ENCODE data around the gene CCL20.

Gene CCL20

GRCh38 chr2:227861011-227861410, 47.4 kb downstream of the CCL20 start:
- no peak overlapping the region for H2AK5ac ChIP-seq (ENCODE audit: low read length)
- no peak overlapping the region for H3K9ac ChIP-seq (ENCODE audit: low read length)
- peaks cover 5% of the 10 kb centered on the region for H3K79me1 ChIP-seq (ENCODE audit: low read length)
- H3K4me1 ChIP-seq (ENCODE audit: control insufficient read depth in 1 of 2, insufficient read depth in 2 of 2, low read length in 2 of 2), result peaks cover 10 to 11% of the 10 kb centered on the region in 2 experiments
- no peak overlapping the region for H4K8ac ChIP-seq (ENCODE audit: low read depth, low read length)
- H3K4ac ChIP-seq (ENCODE audit: low read depth, low read length), result no peak overlapping the region
- no peak overlapping the region for H3K14ac ChIP-seq (ENCODE audit: low read length)
- no peaks in the 10 kb centered on the region for H3K9me3 ChIP-seq (ENCODE audit: insufficient read depth, low read depth, low read length)
- H3K4me3 ChIP-seq (ENCODE audit: low read depth, low read length), result no peak overlapping the region
- no peaks in the 10 kb centered on the region for H3K79me2 ChIP-seq (ENCODE audit: control insufficient read depth, insufficient read depth, low read length, poor library complexity)
- H2AFZ ChIP-seq (ENCODE audit: insufficient read depth, low read length, poor library complexity), result no peak overlapping the region
- H2BK120ac ChIP-seq (ENCODE audit: insufficient read depth, low read length, poor library complexity), result no peak overlapping the region
- no peak for DNase-seq
- no peak overlapping the region for H4K91ac ChIP-seq (ENCODE audit: low read depth, low read length)
- H2BK12ac ChIP-seq (ENCODE audit: low read length), result no peak overlapping the region
- no peak overlapping the region for H4K12ac ChIP-seq (ENCODE audit: low read depth, low read length)
- no peak overlapping the region for H3K27ac ChIP-seq (ENCODE audit: low read depth, low read length)
- no peak overlapping the region for H3K4me2 ChIP-seq (ENCODE audit: low read length)
- no peaks in the 10 kb centered on the region for H3K27me3 ChIP-seq (ENCODE audit: insufficient read depth, low read length)
- no peak overlapping the region for H3K18ac ChIP-seq (ENCODE audit: low read length)
- H3K36me3 ChIP-seq (ENCODE audit: control insufficient read depth in 1 of 2, insufficient read depth in 2 of 2, low read length in 2 of 2), result no peaks in the 10 kb centered on the region
- H2BK5ac ChIP-seq (ENCODE audit: low read depth, low read length, poor library complexity), result no peak overlapping the region
- no CpG with 5 or more reads among the region's 2 CpGs for whole genome bisulfite sequencing (ENCODE audit: extremely low coverage, insufficient coverage, insufficient read length)
- no peak overlapping the region for H3K23ac ChIP-seq (ENCODE audit: low read length)

GRCh38 chr2:227862227-227862740, 48.6 kb downstream of the CCL20 start:
- WGBS (ENCODE audit: extremely low coverage, insufficient coverage, insufficient read length), result no CpG with 5 or more reads among the region's 8 CpGs

GRCh38 chr2:227862741-227863588, 49.3 kb downstream of the CCL20 start:
- no CpG with 5 or more reads among the region's 7 CpGs for WGBS (ENCODE audit: extremely low coverage, insufficient coverage, insufficient read length)
- H3K9ac ChIP-seq (ENCODE audit: low read length), result no peak overlapping the region

More at GRCh38 chr2:227862227-227862740, 48.6 kb downstream of the CCL20 start:
- no peak overlapping the region for H3K4me2 ChIP-seq (ENCODE audit: low read length)
- H3K27ac ChIP-seq (ENCODE audit: low read depth, low read length), result no peak overlapping the region
- peaks cover 5% of the 10 kb centered on the region for H3K79me1 ChIP-seq (ENCODE audit: low read length)
- no peaks in the 10 kb centered on the region for H3K79me2 ChIP-seq (ENCODE audit: control insufficient read depth, insufficient read depth, low read length, poor library complexity)
- H4K8ac ChIP-seq (ENCODE audit: low read depth, low read length), result no peak overlapping the region
- H3K9ac ChIP-seq (ENCODE audit: low read length), result no peak overlapping the region
- no peak overlapping the region for H3K23ac ChIP-seq (ENCODE audit: low read length)
- H3K36me3 ChIP-seq (ENCODE audit: control insufficient read depth in 1 of 2, insufficient read depth in 2 of 2, low read length in 2 of 2), result no peaks in the 10 kb centered on the region
- H2BK5ac ChIP-seq (ENCODE audit: low read depth, low read length, poor library complexity), result no peak overlapping the region
- no peak overlapping the region for H2BK120ac ChIP-seq (ENCODE audit: insufficient read depth, low read length, poor library complexity)
- no peak overlapping the region for H3K18ac ChIP-seq (ENCODE audit: low read length)
- peak; percentile 25 to 74 for DNase-seq
- no peak overlapping the region for H3K14ac ChIP-seq (ENCODE audit: low read length)
- no peaks in the 10 kb centered on the region for H3K27me3 ChIP-seq (ENCODE audit: insufficient read depth, low read length)
- H3K4me1 ChIP-seq (ENCODE audit: control insufficient read depth in 1 of 2, insufficient read depth in 2 of 2, low read length in 2 of 2), result peaks cover 10 to 11% of the 10 kb centered on the region in 2 experiments
- no peak overlapping the region for H3K4me3 ChIP-seq (ENCODE audit: low read depth, low read length)
- no peaks in the 10 kb centered on the region for H3K9me3 ChIP-seq (ENCODE audit: insufficient read depth, low read depth, low read length)
- H2BK12ac ChIP-seq (ENCODE audit: low read length), result no peak overlapping the region
- H4K91ac ChIP-seq (ENCODE audit: low read depth, low read length), result no peak overlapping the region
- H4K12ac ChIP-seq (ENCODE audit: low read depth, low read length), result no peak overlapping the region
- H2AK5ac ChIP-seq (ENCODE audit: low read length), result no peak overlapping the region
- no peak overlapping the region for H2AFZ ChIP-seq (ENCODE audit: insufficient read depth, low read length, poor library complexity)
- no peak overlapping the region for H3K4ac ChIP-seq (ENCODE audit: low read depth, low read length)

GRCh38 chr2:227864161-227864756, 50.6 kb downstream of the CCL20 start:
- Histone ChIP-seq H2AK5ac (ENCODE audit: low read length) (no peak overlapping the region), H2BK5ac (ENCODE audit: low read depth, low read length, poor library complexity) (no peak overlapping the region), H3K14ac (ENCODE audit: low read length) (no peak overlapping the region), H3K79me1 (ENCODE audit: low read length) (peaks cover 5% of the 10 kb centered on the region), H3K18ac (ENCODE audit: low read length) (no peak overlapping the region), H3K4me1 (ENCODE audit: control insufficient read depth in 1 of 2, insufficient read depth in 2 of 2, low read length in 2 of 2) (peaks cover 10 to 11% of the 10 kb centered on the region in 2 experiments), H4K91ac (ENCODE audit: low read depth, low read length) (no peak overlapping the region), H3K27ac (ENCODE audit: low read depth, low read length) (no peak overlapping the region), H3K36me3 (ENCODE audit: control insufficient read depth in 1 of 2, insufficient read depth in 2 of 2, low read length in 2 of 2) (no peaks in the 10 kb centered on the region), H3K4me2 (ENCODE audit: low read length) (no peak overlapping the region), H3K4me3 (ENCODE audit: low read depth, low read length) (no peak overlapping the region), H3K79me2 (ENCODE audit: control insufficient read depth, insufficient read depth, low read length, poor library complexity) (no peaks in the 10 kb centered on the region), H2BK120ac (ENCODE audit: insufficient read depth, low read length, poor library complexity) (no peak overlapping the region), H3K9ac (ENCODE audit: low read length) (no peak overlapping the region), H2BK12ac (ENCODE audit: low read length) (no peak overlapping the region), H3K27me3 (ENCODE audit: insufficient read depth, low read length) (no peaks in the 10 kb centered on the region), H3K9me3 (ENCODE audit: insufficient read depth, low read depth, low read length) (no peaks in the 10 kb centered on the region), H4K8ac (ENCODE audit: low read depth, low read length) (no peak overlapping the region), H3K4ac (ENCODE audit: low read depth, low read length) (no peak overlapping the region), H4K12ac (ENCODE audit: low read depth, low read length) (no peak overlapping the region), H2AFZ (ENCODE audit: insufficient read depth, low read length, poor library complexity) (no peak overlapping the region), H3K23ac (ENCODE audit: low read length) (no peak overlapping the region)
- WGBS (ENCODE audit: extremely low coverage, insufficient coverage, insufficient read length), result no CpG with 5 or more reads among the region's 9 CpGs
- DNase-seq, result peak; percentile 66 to 89

More at GRCh38 chr2:227862741-227863588, 49.3 kb downstream of the CCL20 start:
- Histone ChIP-seq H2BK120ac (ENCODE audit: insufficient read depth, low read length, poor library complexity) (peak overlapping the region; percentile 93), H3K36me3 (ENCODE audit: control insufficient read depth in 1 of 2, insufficient read depth in 2 of 2, low read length in 2 of 2) (no peaks in the 10 kb centered on the region), H3K9me3 (ENCODE audit: insufficient read depth, low read depth, low read length) (no peaks in the 10 kb centered on the region), H3K27ac (ENCODE audit: low read depth, low read length) (peak overlapping the region; percentile 52), H4K12ac (ENCODE audit: low read depth, low read length) (no peak overlapping the region), H2AFZ (ENCODE audit: insufficient read depth, low read length, poor library complexity) (peak overlapping the region; percentile 12), H4K91ac (ENCODE audit: low read depth, low read length) (peak overlapping the region; percentile 92), H2AK5ac (ENCODE audit: low read length) (peak overlapping the region; percentile 67), H3K18ac (ENCODE audit: low read length) (peak overlapping the region; percentile 68), H2BK5ac (ENCODE audit: low read depth, low read length, poor library complexity) (peak overlapping the region; percentile 59), H3K4me1 (ENCODE audit: control insufficient read depth in 1 of 2, insufficient read depth in 2 of 2, low read length in 2 of 2) (peaks cover 10 to 11% of the 10 kb centered on the region in 2 experiments), H4K8ac (ENCODE audit: low read depth, low read length) (peak overlapping the region; percentile 79), H3K27me3 (ENCODE audit: insufficient read depth, low read length) (no peaks in the 10 kb centered on the region), H3K23ac (ENCODE audit: low read length) (no peak overlapping the region), H3K79me2 (ENCODE audit: control insufficient read depth, insufficient read depth, low read length, poor library complexity) (no peaks in the 10 kb centered on the region), H3K4ac (ENCODE audit: low read depth, low read length) (peak overlapping the region; percentile 54), H3K4me2 (ENCODE audit: low read length) (no peak overlapping the region), H3K4me3 (ENCODE audit: low read depth, low read length) (no peak overlapping the region), H2BK12ac (ENCODE audit: low read length) (peak overlapping the region; percentile 97), H3K79me1 (ENCODE audit: low read length) (peaks cover 5% of the 10 kb centered on the region), H3K14ac (ENCODE audit: low read length) (peak overlapping the region; percentile 29)
- DNase-seq, result peak; percentile 86 to 96

All from trophoblast cell (in vitro differentiated cells and primary cell).